Hypothalamus (tissue), 51 donors: ENCODE measurements around the gene SLC9A5.

Source experiments
- DNase-seq, 51 donors: peaks; one replicate each; lab custom pipeline; 2025; lab: John Stamatoyannopoulos, UW

The SLC9A5 gene

DNA sequence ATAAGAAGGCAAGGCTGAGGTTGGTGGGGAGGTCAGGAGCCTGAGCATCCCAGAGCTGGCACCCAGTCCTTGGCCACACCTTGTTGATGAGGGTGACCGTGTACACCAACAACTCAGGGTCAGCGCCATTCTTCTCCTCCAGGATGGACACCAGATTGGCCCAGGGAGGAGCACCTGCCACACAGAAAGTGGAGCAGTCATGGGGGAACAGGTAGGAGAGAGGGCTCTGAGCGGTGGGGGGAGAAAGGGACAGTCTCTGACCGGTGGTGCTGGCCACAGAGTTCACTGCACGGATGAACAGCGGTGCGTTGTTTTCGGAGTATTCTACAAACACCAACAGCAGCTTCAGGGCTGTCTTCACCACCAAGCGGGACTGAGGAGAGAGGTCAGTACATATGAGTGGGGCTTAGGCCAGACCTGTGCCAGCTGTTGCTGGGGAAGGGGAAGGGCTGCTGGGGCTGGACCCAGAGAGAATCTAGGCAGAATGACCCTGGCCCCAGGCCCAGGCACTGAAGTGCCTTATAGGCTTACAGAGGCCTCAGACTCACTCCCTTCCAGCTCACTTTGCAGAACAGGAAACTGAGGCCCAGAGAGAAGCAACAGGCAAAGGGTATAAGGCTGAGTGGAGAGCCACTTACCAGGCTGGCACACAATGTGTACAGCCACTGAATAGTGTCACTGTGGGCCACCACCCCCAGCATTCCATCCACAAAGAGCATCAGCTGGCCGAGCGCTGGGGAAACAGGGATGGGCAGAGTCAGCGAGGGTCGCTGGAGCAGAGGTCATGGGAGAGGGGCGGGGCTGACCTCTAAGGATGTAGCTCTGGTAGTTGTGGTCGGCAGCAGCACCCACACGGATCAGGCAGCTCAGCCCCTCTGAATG is 11.1 kb upstream of the SLC9A5 start:
- DNase-seq = no peak

DNA sequence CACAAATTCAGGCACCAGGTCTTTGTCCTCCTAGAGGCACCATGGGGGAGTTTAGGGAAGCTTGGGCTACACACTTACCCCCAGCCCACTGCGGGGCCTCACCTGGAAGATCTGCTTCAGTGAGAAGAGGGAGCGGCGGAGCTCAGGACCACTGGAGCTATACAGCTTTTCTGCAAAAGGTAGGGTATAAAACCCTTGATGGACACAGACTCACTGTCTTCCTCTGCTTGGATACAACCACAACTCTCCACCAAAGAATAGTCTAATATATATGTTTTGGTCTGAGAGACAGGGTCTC is 10.6 kb upstream of the SLC9A5 start:
- no peak for DNase-seq

GRCh38 chr16:67238806-67239470 is 9.8 kb upstream of the SLC9A5 start:
- DNase-seq = no peak

DNA sequence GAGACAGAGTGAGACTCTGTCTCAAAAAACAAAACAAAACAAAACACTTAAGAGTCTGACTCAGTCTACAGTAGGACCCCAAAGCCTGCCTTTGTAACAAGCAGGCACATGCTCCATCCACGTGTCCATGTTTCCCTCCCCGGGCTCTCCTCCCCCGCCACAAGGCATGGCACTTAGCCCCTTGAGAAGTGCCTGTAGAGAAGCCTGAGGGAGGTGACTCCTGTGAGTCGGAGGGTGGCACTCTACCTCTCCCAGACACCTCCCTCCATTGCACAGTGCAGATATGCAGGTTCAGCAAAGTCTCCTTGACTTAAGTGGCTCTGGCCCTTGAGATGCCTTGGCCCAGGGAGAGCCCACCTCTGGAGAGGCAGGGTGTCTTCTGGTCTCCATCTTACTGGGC is 8.3 kb upstream of the SLC9A5 start:
- DNase-seq = no peak

DNA sequence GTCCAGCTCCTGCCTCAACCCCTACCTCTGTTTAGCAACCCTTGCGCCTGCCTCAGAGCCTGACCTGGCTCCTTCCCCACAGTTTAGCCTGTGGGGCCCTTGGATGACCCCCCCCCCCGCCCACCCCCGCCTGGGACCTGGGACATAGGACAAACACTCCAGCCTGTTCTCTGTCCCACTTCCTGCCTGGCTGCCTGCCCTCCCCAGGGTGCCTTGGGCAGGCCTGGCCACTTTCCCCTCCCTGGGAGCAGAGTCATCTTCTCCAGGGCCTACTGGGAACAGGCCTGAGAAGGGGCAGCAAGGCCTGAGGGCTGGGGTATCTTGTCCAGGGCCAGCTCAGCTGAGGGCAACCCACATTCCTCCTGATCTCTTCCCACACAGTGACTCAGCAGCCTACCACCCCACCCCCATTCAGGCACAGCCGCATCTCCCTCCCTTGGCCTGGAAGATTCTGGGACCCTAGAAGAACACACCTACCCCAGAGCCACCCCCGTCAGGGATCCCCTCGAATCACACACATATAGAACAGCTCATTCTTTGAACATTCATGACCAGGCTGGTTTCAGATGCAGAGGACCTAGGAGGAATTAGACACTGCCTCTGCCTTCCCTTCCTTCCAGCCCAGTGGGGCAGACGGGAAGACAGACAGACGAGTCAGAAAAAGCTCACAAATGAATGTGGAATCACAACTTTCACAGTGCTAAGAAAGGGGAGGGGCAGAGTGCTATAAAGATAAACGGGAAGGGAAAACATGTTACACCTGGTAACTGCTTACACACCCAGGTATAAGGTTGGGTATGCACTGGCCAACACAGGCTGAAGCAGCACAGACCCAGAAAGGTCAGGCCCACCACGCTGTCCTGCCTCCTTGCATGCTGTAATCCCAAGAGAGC is 7.5 kb upstream of the SLC9A5 start:
- DNase-seq = peak in 7 of 51 donors; percentile 17 to 39 (median 22)

GRCh38 chr16:67242138-67242730 is 6.5 kb upstream of the SLC9A5 start:
- no peak for DNase-seq

DNA sequence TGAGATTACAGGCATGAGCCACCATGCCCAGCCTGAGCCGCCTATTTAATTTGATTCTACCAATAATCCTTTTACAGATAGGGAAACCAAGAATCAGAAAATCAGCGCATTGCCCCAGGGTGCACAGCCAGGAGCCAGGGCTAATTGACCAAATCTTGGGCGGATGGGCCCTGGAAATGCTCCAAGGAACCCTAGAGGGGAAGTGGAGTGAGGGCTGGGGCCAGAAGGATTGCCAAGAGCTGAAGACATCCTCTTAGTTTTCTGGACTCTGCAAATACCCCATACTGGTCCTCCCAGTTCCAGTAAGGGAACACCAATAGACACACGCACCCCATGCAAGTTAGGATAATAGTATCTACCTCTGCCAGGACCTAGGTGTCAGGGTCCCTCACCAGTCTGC is 5.3 kb upstream of the SLC9A5 start:
- DNase-seq = peak in 2 of 51 donors; percentile 7 to 8

DNA sequence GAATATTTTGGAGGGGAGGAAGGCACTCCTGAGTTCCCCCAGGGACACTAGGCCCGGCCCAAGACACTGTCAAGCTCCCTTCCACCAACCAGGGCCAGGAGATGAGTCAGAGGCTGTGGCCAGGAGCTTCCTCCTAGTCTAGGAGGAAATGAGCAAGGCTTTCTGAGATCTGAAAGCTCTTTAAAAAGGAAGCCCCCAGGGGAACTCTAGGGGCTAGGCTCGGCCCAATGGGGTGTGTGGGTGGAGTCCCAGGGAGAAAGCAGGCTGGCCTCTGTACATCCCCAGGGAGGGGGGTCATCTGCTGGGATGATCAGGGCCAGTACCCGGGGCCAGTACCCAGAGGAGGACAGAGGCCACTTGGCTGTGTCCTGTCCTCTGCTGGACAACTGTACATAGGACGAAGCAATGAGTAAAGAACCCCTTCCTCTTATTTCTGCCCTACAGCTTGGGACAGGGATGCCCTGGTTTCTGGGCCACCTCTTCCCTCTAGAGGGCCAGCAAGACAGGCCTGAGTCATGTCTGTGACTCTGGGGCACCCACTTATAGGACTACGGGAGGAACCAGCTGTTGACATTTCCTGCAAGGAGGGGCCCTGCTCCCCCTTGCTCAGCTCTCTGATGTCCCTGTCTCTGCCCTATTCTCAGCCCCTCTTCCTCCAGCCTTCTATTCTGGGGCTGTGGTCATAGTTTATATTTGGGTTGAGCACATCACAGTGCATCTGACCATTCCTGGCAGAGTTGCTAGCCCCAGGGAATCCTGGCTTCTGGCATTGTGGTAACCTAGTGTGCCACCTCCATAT is 4.2 kb upstream of the SLC9A5 start:
- DNase-seq = peak in 24 of 51 donors; percentile 10 to 57 (median 28)

DNA sequence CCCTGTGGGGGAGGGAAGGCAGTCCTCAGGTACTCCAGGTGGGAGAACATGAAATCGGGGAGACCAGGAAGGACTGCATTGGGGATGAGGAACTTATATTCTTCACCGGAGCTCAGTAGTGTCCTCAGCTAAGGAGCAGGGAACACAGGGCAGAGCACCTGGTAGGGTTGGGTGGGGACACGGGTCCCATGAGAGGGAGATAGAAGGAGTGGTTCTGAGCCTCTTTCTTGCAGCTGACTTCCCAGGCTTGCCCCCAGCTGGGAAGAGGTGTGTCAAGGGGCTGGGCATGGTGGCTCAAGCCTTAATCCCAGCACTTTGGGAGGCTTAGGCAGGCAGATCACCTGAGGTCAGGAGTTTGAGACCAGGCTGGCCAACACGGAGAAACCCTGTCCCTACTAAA is 3.6 kb upstream of the SLC9A5 start:
- DNase-seq = no peak

DNA sequence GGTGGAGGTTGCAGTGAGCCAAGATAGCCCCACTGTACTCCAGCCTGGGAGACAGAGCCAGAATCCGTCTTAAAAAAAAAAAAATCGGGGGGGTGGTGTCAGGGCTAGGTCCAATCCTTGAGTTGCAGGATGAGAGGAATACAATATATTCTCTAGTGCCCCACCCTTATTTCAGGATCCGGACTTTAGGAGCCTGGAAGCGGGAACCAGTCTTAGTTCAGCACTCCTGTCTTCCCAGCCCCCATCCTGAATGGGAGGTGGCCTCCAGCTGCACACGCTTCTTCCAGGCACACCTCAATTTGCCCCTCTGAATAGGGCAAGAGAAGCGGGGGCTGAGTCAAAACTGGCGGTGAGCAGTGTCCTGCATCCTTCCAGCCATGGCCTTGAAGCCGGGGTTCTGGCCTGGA is 3.1 kb upstream of the SLC9A5 start:
- peak in 2 of 51 donors; percentile 47 to 49 for DNase-seq

- DNase-seq = peak in 36 of 51 donors; percentile 17 to 74 (median 57)
These were observed 2.6 kb upstream of the SLC9A5 start for GRCh38 chr16:67246081-67246755.

DNA sequence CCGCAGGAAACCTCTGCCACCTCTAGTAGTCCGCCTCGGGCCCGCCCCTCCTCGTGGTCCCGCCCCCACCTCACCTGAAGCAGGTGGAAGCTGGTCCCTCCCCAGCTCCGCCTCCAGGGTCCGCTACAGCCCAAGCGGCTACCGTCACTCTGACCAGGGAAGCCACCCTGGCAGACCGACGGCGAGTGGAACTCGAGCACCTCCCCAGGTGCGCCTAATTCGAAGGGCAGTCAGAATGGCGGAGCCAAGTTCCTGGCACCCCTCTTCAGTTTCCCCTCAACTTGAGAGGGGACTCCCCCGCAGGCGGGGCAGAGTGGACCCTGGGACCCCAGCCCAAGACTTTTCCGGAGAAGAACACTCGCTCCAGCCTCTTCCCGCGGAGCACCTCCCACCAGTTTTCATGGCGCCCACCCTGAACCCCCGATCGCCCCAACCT is 2.0 kb upstream of the SLC9A5 start:
- peak in 2 of 51 donors; percentile 50 to 51 for DNase-seq

DNA sequence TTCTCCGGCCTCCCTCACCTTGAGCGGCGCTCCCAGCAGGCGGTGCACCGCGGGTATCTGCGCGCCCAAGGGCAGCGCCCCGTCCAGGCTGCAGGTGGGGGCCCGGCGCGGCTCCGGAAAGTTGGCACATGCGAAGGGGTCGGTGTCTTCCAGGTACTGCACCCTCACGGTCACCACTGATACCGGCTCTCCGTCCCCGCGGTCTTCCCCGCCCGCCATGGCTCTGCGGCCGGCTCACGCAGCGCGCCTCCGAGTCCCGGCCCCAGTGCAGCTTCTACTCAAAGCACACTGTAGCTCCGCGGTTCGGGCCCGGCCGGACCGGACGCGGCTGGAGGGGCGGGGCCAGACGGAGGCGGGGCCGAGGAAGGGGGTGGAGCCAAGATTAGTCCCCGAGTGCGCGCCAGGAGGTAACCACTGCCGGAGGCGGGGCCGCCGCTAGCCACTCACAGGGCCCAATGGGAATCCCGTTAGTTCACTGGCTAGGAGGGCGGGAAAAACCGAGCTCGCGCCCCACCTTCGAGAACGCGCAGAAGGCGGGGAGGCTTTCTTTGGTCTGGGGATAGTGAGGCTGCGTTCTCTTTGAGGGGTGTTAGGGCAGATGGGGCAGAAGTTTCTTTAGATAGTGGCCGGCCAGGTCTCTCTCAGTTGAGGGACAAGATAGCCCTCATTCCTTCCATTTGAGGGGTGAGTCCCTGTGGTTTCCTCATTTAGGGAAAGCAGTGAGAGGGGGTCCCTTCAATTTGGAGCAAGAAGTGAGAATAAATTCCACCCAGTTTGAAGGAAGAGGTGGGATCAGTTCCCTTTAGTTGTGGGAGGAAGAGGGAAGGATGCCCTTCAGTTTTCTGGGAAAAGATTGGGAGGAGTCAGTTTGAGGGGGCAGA is 1.3 kb upstream of the SLC9A5 start, which contains the start of gene FHOD1:
TSS of gene FHOD1 (minus strand) at position 290 of the 881 bp plus-strand sequence. CDS start at position 219, 71 bp downstream.
- peak; percentile 28 to 95 (median 88) for DNase-seq

- DNase-seq = no peak
These were observed 742 bp upstream of the SLC9A5 start for GRCh38 chr16:67248073-67248400.

GRCh38 chr16:67249178-67250044 is 632 bp downstream of the SLC9A5 start:
- no peak for DNase-seq

DNA sequence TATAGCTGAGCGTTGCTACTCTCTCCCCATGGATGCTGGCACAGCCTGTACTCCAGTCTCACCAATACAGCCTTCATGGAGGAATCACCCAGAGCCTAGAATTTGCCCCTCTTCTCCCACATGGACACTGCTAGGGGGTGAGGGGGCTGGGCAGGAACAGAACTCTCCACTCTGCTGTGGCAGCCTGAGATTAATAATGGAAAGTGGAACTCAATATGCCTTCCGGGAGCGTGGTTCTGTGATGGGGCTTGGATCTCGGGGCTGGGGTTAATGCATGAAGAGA is 1.2 kb downstream of the SLC9A5 start:
- no peak for DNase-seq
